ENCODE data around the gene RASGRP2.
A peak's percentile ranks its signal among the peaks of the same experiment; 100 is the strongest.

RASGRP2 gene

GRCh38 chr11:64697663-64698375 is 46.1 kb downstream of the RASGRP2 start:
- H3K36me3 ChIP-seq (replicated peaks; ENCODE audit: low read depth, low read length) = no peaks in the 10 kb centered on the region
- no peak overlapping the region for H3K27ac ChIP-seq (ENCODE audit: low read length)
- H3K4me2 ChIP-seq (ENCODE audit: low read length) = no peak overlapping the region
- no peak overlapping the region for H2AFZ ChIP-seq (ENCODE audit: low read depth, low read length)
- H4K20me1 ChIP-seq (ENCODE audit: insufficient read depth, low read length) = no peaks in the 10 kb centered on the region
- TF ChIP-seq EZH2phosphoT487 (IDR thresholded peaks at IDR 0.05; ENCODE audit: low read depth) = no peak
- TF ChIP-seq CTCF (IDR thresholded peaks at IDR 0.05; ENCODE audit: low read depth, low read length) = no peak
- H3K9ac ChIP-seq (ENCODE audit: low read length) = no peak overlapping the region
- no peaks in the 10 kb centered on the region for H3K79me2 ChIP-seq (ENCODE audit: low read length)
- H3K9me3 ChIP-seq (ENCODE audit: insufficient read depth, low read length) = no peaks in the 10 kb centered on the region
- H3K27me3 ChIP-seq (ENCODE audit: low read depth, low read length) = peaks cover 5% of the 10 kb centered on the region; the same call in 1 of the 2 replicates
- H3K4me1 ChIP-seq (ENCODE audit: low read length) = peaks cover 16% of the 10 kb centered on the region
- H3K4me3 ChIP-seq (ENCODE audit: low read length) = no peak overlapping the region

- Histone ChIP-seq H2AFZ (ENCODE audit: low read depth, low read length) (no peak overlapping the region), H3K36me3 (replicated peaks; ENCODE audit: low read depth, low read length) (no peaks in the 10 kb centered on the region), H3K9me3 (ENCODE audit: insufficient read depth, low read length) (no peaks in the 10 kb centered on the region), H3K4me2 (ENCODE audit: low read length) (no peak overlapping the region), H3K79me2 (ENCODE audit: low read length) (no peaks in the 10 kb centered on the region), H3K27ac (ENCODE audit: low read length) (no peak overlapping the region), H3K4me3 (ENCODE audit: low read length) (no peak overlapping the region), H3K27me3 (ENCODE audit: low read depth, low read length) (peaks cover 5% of the 10 kb centered on the region; the same call in 1 of the 2 replicates), H4K20me1 (ENCODE audit: insufficient read depth, low read length) (no peaks in the 10 kb centered on the region), H3K4me1 (ENCODE audit: low read length) (peaks cover 19% of the 10 kb centered on the region), H3K9ac (ENCODE audit: low read length) (no peak overlapping the region)
- TF ChIP-seq CTCF (IDR thresholded peaks at IDR 0.05; ENCODE audit: low read depth, low read length) = no peak
- TF ChIP-seq EZH2phosphoT487 (IDR thresholded peaks at IDR 0.05; ENCODE audit: low read depth) = no peak
Observed at GRCh38 chr11:64696045-64696444, 47.9 kb downstream of the RASGRP2 start.

GRCh38 chr11:64695548-64695947 is 48.4 kb downstream of the RASGRP2 start:
- Histone ChIP-seq H3K4me3 (ENCODE audit: low read length) (no peak overlapping the region), H4K20me1 (ENCODE audit: insufficient read depth, low read length) (no peaks in the 10 kb centered on the region), H3K9ac (ENCODE audit: low read length) (no peak overlapping the region), H3K79me2 (ENCODE audit: low read length) (no peaks in the 10 kb centered on the region), H3K4me1 (ENCODE audit: low read length) (peaks cover 19% of the 10 kb centered on the region), H3K27ac (ENCODE audit: low read length) (no peak overlapping the region), H3K27me3 (ENCODE audit: low read depth, low read length) (peaks cover 5% of the 10 kb centered on the region; the same call in 1 of the 2 replicates), H3K4me2 (ENCODE audit: low read length) (no peak overlapping the region), H2AFZ (ENCODE audit: low read depth, low read length) (no peak overlapping the region), H3K36me3 (replicated peaks; ENCODE audit: low read depth, low read length) (no peaks in the 10 kb centered on the region), H3K9me3 (ENCODE audit: insufficient read depth, low read length) (no peaks in the 10 kb centered on the region)
- TF ChIP-seq CTCF (IDR thresholded peaks at IDR 0.05; ENCODE audit: low read depth, low read length) = no peak
- no peak for TF ChIP-seq EZH2phosphoT487 (IDR thresholded peaks at IDR 0.05; ENCODE audit: low read depth)

- H3K4me2 ChIP-seq (ENCODE audit: low read length) = peak overlapping the region; percentile 41
- H3K9ac ChIP-seq (ENCODE audit: low read length) = no peak overlapping the region
- no peaks in the 10 kb centered on the region for H3K79me2 ChIP-seq (ENCODE audit: low read length)
- H3K9me3 ChIP-seq (ENCODE audit: insufficient read depth, low read length) = no peaks in the 10 kb centered on the region
- H4K20me1 ChIP-seq (ENCODE audit: insufficient read depth, low read length) = no peaks in the 10 kb centered on the region
- H3K27me3 ChIP-seq (ENCODE audit: low read depth, low read length) = peaks cover 5% of the 10 kb centered on the region; the same call in 1 of the 2 replicates
- H3K4me1 ChIP-seq (ENCODE audit: low read length) = peaks cover 19% of the 10 kb centered on the region
- H3K4me3 ChIP-seq (ENCODE audit: low read length) = no peak overlapping the region
- H3K27ac ChIP-seq (ENCODE audit: low read length) = no peak overlapping the region
- peak overlapping the region; percentile 15; the same call in 1 of the 2 replicates for H2AFZ ChIP-seq (ENCODE audit: low read depth, low read length)
- no peak for TF ChIP-seq EZH2phosphoT487 (IDR thresholded peaks at IDR 0.05; ENCODE audit: low read depth)
- TF ChIP-seq CTCF (IDR thresholded peaks at IDR 0.05; ENCODE audit: low read depth, low read length) = no peak
- no peaks in the 10 kb centered on the region for H3K36me3 ChIP-seq (replicated peaks; ENCODE audit: low read depth, low read length)
Observed at GRCh38 chr11:64694821-64695365, 49.0 kb downstream of the RASGRP2 start.
